ENCODE data around the gene DUSP14. TPM values are rescaled to one million over a fixed set of nuclear protein-coding genes. Genes with fewer than 3 reads are reported as not detected.

Gene DUSP14
- total and polyA plus RNA-seq, 2 of the 8 experiments (the other 6 are each of a cell fraction or from before 2014, with no cell fraction given): 22.1 to 37.9 TPM

- H2BK120ac ChIP-seq (replicated peaks; ENCODE audit: low read depth, low read length): no peak overlapping the region
- H3K4me1 ChIP-seq (replicated peaks in 1 of 4; ENCODE audit: control insufficient read depth in 3 of 4, insufficient read depth in 4 of 4, low read length in 3 of 4): no peaks in the 10 kb centered on the region
- H3K36me3 ChIP-seq (ENCODE audit: control insufficient read depth in 2 of 4, insufficient read depth in 4 of 4, low read length in 3 of 4): peaks cover 0 to 37% (median 6%) of the 10 kb centered on the region in 4 experiments; a peak in 5 of 8 replicates
- 95% methylated on average over 4 of the region's 4 CpGs; no CpG with 5 or more reads in 1 of the 2 experiments for WGBS, 2 experiments (ENCODE audit: extremely low coverage in 1 of 2, insufficient coverage in 1 of 2, insufficient read length in 1 of 2, insufficient replicate concordance in 2 of 2, low coverage in 1 of 2, low lambda C conversion rate in 2 of 2, missing lambda C conversion rate in 1 of 2)
- no peak for FAIRE-seq
- no peaks in the 10 kb centered on the region for H3K27me3 ChIP-seq (replicated peaks in 1 of 4; ENCODE audit: control insufficient read depth in 3 of 4, extremely low read depth in 1 of 4, insufficient read depth in 3 of 4, low read length in 3 of 4)
- no peak for DNase-seq (ENCODE audit: low read depth in 1 of 2, low spot score in 2 of 2)
- H2AFZ ChIP-seq (ENCODE audit: low read length): no peak overlapping the region
- H4K8ac ChIP-seq (ENCODE audit: extremely low read depth, insufficient read depth, low read length): no peak overlapping the region
- no peaks in the 10 kb centered on the region for H3K9me3 ChIP-seq (ENCODE audit: insufficient read depth in 2 of 2, low read depth in 1 of 2, low read length in 1 of 2)
- no peaks in the 10 kb centered on the region for H3K79me2 ChIP-seq (ENCODE audit: control insufficient read depth in 1 of 2, insufficient read depth in 2 of 2, low read length in 2 of 2)
- H4K20me1 ChIP-seq (replicated peaks in 1 of 2; ENCODE audit: control insufficient read depth in 1 of 2, insufficient read depth in 2 of 2, low read length in 2 of 2): no peaks in the 10 kb centered on the region
- no peak overlapping the region for H3K18ac ChIP-seq (ENCODE audit: extremely low read depth, low read length)
- H3K4me2 ChIP-seq (ENCODE audit: insufficient read depth in 1 of 2, low read depth in 2 of 2, low read length in 2 of 2): no peak overlapping the region
- H3K4ac ChIP-seq (replicated peaks; ENCODE audit: insufficient read length, low read depth, low read length): no peak overlapping the region
- H3K4me3 ChIP-seq (ENCODE audit: extremely low read depth in 1 of 4, insufficient read depth in 2 of 4, low read depth in 3 of 4, low read length in 4 of 4): no peak overlapping the region
- CTCF ChIA-PET (ENCODE audit: partially characterized antibody): interaction anchor here (0.6 to 4.8 kb wide), 7 partner anchors 10 to 1204 kb away, joined by 3 to 29 read pairs (median 8); no protein-coding TSS in a partner anchor
- no peak overlapping the region for H2BK15ac ChIP-seq (ENCODE audit: low read length)
- H2BK20ac ChIP-seq (ENCODE audit: low read length): no peak overlapping the region
- H4K91ac ChIP-seq (replicated peaks; ENCODE audit: insufficient read length, low read length): no peak overlapping the region
- H2BK12ac ChIP-seq (ENCODE audit: low read depth, low read length): no peak overlapping the region
- no peak overlapping the region for H2BK5ac ChIP-seq (ENCODE audit: low read depth, low read length)
- no peak overlapping the region for H3K27ac ChIP-seq (ENCODE audit: low read depth, low read length)
- no peak overlapping the region for H3K23ac ChIP-seq (ENCODE audit: insufficient read length)
- no peak overlapping the region for H2AK5ac ChIP-seq (ENCODE audit: low read depth, low read length)
- H3K14ac ChIP-seq (ENCODE audit: insufficient read length): no peak overlapping the region
- no peak overlapping the region for H3K56ac ChIP-seq (replicated peaks; ENCODE audit: insufficient read length, low read depth, low read length)
- no peak overlapping the region for H4K5ac ChIP-seq (ENCODE audit: insufficient read length, low read depth, low read length)
- POLR2A ChIA-PET (ENCODE audit: partially characterized antibody): interaction anchor here (1.0 to 1.2 kb wide), 2 partner anchors 44 to 159 kb away, joined by 3 read pairs; no protein-coding TSS in a partner anchor
- no peaks in the 10 kb centered on the region; the same call in 1 of the 2 replicates for H3K79me1 ChIP-seq (ENCODE audit: low read depth, low read length)
- H3K23me2 ChIP-seq (ENCODE audit: low read depth, low read length): no peaks in the 10 kb centered on the region; the same call in 1 of the 2 replicates
- no peak overlapping the region for H3K9ac ChIP-seq (replicated peaks in 1 of 4; ENCODE audit: extremely low read depth in 1 of 4, low read depth in 3 of 4, low read length in 3 of 4)
- no peak for TF ChIP-seq GTF2F1 (IDR thresholded peaks at IDR 0.05; ENCODE audit: borderline replicate concordance, low read depth, low read length)
- TF ChIP-seq RAD21 (IDR thresholded peaks at IDR 0.05 in 1 of 2, conservative IDR thresholded peaks at IDR 0.05 in 1 of 2; ENCODE audit: low read depth in 2 of 2, low read length in 2 of 2): no peak
- no peak for TF ChIP-seq CTCF (IDR thresholded peaks at IDR 0.05; ENCODE audit: control extremely low read depth in 1 of 3, insufficient read depth in 1 of 3, low read depth in 1 of 3, low read length in 3 of 3)
- TF ChIP-seq BACH1 (IDR thresholded peaks at IDR 0.05; ENCODE audit: low read length): no peak
- no peak for TF ChIP-seq SIN3A (conservative IDR thresholded peaks at IDR 0.05 in 1 of 2, IDR thresholded peaks at IDR 0.05 in 1 of 2; ENCODE audit: low read depth in 1 of 2, low read length in 2 of 2)
- no peak for TF ChIP-seq JUND (IDR thresholded peaks at IDR 0.05; ENCODE audit: low read length)
- TF ChIP-seq BRCA1 (IDR thresholded peaks at IDR 0.05; ENCODE audit: low read depth, low read length): no peak
- no peak for TF ChIP-seq SP2 (IDR thresholded peaks at IDR 0.05; ENCODE audit: low read length)
- no peak for TF ChIP-seq ZNF274 (IDR thresholded peaks at IDR 0.05; ENCODE audit: borderline replicate concordance, extremely low read depth, low read length)
- no peak for TF ChIP-seq CBX5 (IDR thresholded peaks at IDR 0.05; ENCODE audit: low read depth, low read length)
- TF ChIP-seq FOSL1 (IDR thresholded peaks at IDR 0.05; ENCODE audit: insufficient read depth, low read depth, low read length): no peak
These were observed 28.2 kb downstream of the DUSP14 start for GRCh38 chr17:37517881-37518280.
